Right ventricle myocardium superior (tissue), 1 donor: ENCODE results near the gene GID8. TPM values are rescaled to one million over a fixed set of nuclear protein-coding genes. Genes with fewer than 3 reads are reported as not detected.

Experiments used
- ATAC-seq: fragments of 200-7000 bp; cut with Tn5 transposase; one replicate; pipeline ENCODE4 v1.9.1; 2020; ENCODE audit warnings: mild to moderate bottlenecking; ENCODE audit not compliant: poor library complexity
- DNase-seq: peaks from one replicate; pipeline ENCODE4 v3.0.0-alpha.2; 2020
- intact Hi-C: fragments of 100-400 bp; cut with DNase I; formaldehyde crosslinking; loops from one replicate; pipeline ENCODE4 v1.11.2; 2022
- total RNA-seq: library from RNA; stranded (reverse); fragmentation: NEBNext Ultra II Directional; extraction: Animal tissue kit (Norgen Biotek cat#: 25700); gene quantifications from one replicate; pipeline ENCODE4 v1.2.1, GENCODE V29; 2021
- donor health status: DM: no; HTN: yes; CAD: no; lungs with severe emphysema.

The GID8 gene
- total RNA-seq, 1 donor from 2014 or later: 15.5 TPM

- DNase-seq: no peak
- peak; percentile 9 for ATAC-seq
- intact Hi-C loops: no loop called here
These were observed 35.1 kb downstream of the GID8 start for GRCh38 chr20:62972845-62973745.

DNA sequence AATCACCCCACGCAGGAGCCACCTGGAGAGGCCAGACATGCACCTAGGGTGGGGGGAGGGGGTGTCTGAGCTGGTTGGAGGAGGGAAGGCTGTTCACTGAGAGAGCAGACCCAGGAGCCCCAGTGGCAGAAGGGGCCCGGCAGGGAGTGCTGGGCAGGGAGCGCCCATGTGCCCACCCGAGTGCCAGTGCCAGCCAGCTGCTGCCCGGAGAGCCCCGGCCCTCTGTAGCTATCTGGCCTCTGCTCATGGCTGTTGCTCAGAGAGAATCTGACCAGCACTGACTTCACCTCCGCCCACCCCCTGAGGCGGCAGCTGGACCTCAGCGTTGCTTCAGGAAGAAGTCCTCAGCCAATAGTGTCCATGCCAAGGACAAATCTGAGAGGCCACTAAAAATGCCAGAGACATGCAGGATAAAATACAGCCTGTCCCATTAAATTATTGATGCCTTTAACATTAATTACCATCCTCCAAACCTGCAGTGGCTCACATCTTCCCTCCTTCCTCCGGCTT, 37.4 kb downstream of the GID8 start:
- no peak for DNase-seq
- intact Hi-C loops: no loop called here
- ATAC-seq: no peak

DNA sequence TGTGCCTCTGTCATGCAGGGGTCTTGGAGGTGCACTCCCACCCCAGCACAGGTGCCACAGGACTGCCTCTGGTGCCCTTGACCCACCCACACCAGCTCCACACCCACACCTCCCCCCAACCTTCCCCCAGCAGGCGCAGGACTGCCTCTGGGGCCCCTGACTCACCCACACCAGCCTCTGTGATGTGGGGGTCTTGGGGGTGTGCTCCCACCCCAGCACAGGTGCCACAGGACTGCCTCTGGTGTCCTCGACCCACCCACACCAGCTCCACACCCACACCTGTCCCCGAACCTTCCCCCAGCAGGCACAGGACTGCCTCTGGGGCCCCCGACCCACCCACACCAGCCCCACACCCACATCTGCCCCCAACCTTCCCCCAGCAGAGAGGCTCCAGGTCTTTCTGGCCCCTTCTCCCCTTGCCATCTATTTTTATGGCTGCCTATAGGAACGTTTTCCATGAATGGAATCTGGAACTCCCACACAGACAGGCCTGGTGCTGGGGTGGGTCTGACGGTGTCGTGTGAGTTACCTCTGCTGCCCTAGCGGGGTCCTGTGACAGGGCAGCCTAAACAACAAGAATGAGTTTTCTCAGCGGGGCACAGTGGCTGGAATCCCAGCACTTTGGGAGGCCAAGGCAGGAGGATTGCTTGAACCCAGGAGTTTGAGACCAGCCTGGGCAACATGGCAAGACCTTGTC, 38.0 kb downstream of the GID8 start:
- intact Hi-C loops: no loop called here
- ATAC-seq: no peak

GRCh38 chr20:62976886-62977285, 38.9 kb downstream of the GID8 start:
- ATAC-seq (no peak), DNase-seq (no peak)
- intact Hi-C loops: no loop called here

More for the DNA sequence above, 38.0 kb downstream of the GID8 start:
- DNase-seq: no peak

DNA sequence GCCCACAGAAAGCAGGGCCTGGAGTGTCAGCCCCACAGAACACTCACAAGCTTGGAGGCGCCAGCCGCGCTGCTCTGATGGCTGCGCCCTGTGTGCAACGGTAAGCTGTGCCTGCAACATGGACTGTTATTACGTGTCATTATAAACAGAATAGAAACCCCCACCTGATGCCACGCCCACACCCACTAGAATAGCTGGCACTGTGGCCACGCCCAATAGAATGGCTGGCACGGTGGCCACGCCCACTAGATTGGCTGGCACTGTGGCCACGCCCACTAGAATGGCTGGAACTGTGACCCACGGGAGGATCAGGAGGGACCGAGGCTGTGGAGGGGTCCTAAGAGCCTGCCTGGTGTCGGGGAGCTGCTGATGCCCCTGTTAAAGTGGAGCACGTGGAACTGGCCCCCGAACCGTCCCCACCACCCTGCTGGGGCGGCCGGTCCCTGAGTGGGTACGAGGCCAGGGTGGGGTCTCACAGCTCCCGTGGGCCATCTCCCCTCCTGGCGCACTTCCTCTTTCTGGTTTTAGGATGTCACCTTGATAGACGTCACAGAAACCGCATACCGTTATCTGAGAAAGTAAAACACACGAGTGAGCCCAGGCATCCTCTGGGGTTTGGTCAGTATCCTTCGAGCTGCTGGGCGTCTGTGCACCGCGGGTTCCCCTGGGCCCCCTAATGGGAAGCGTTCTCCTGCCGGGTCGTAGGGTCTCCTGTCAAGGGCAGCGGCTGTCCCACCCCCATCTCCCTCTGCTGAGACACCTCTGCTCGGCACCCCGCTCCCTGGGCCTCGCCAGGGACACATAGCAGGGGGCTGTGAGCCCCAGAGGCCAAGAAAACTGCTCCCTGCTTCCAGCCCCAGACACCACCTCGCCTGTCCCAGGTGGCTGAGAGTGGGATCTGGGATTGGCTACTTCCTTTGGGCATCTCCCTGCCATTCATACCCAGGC, 39.9 kb downstream of the GID8 start:
- DNase-seq: no peak
- intact Hi-C loops: no loop called here
- no peak for ATAC-seq

- intact Hi-C loops: no loop called here
- ATAC-seq (peak; percentile 15), DNase-seq (no peak)
These were observed 40.6 kb downstream of the GID8 start for GRCh38 chr20:62978561-62978943.

GRCh38 chr20:62979310-62979709, 41.4 kb downstream of the GID8 start:
- ATAC-seq (no peak), DNase-seq (no peak)
- intact Hi-C loops: no loop called here

GRCh38 chr20:62979876-62980373, 42.0 kb downstream of the GID8 start:
- DNase-seq (no peak), ATAC-seq (no peak)
- intact Hi-C loops: no loop called here

DNA sequence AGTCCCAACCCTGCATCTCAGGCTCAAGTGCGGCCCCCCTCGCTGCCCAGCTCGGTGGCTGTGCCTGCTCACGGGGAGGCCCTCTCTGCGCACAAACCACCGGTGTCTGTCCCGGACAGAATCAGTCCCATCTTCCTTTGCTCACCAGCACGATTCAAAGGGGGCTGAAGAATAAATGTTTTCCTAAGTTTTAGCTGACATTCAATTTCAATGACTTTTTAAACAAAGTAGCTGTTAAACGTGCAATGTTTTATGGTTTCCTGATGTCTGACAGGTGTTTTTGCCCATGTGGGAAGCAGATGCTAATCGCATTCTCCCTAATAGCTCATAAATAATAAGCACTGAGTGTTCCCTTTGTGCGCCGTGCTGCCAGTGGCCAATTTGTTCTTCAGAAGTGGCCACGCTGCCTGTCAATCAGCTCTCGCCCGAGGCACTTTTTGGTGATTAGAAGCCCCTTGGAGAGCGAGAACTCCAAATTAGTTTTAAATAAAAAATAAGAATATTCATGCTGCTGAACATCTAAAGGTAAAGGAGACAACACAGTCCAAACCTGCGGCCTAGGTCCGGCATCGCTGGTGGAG, 42.5 kb downstream of the GID8 start:
- DNase-seq: no peak
- no peak for ATAC-seq
- intact Hi-C loops: no loop called here

DNA sequence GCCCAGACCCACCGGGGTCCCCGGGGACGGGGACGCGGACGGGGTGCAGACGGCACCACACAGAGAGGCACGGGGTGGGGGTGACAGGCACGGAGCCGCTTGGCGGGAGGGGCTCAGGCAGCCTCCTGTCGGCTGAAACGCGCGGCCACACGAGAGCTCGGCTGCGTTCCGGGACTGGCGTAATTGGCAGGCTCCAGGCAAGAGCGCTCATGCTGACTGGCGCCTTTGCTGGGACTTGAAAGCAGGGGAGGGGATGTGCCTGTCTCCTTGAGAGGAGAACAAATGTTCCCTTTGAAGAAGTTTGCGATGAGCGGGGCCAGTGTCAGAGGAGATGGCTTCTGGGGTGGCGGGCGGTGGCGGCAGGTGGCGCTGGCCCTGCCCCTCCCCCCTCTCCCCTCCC, 43.0 kb downstream of the GID8 start:
- ATAC-seq: no peak
- intact Hi-C loops: no loop called here
- no peak for DNase-seq

- DNase-seq (no peak), ATAC-seq (peak; percentile 35)
- intact Hi-C loops: no loop called here
These were observed 44.5 kb downstream of the GID8 start for GRCh38 chr20:62982124-62983075.

GRCh38 chr20:62983210-62983609, 45.3 kb downstream of the GID8 start:
- DNase-seq (no peak), ATAC-seq (no peak)
- intact Hi-C loops: no loop called here

DNA sequence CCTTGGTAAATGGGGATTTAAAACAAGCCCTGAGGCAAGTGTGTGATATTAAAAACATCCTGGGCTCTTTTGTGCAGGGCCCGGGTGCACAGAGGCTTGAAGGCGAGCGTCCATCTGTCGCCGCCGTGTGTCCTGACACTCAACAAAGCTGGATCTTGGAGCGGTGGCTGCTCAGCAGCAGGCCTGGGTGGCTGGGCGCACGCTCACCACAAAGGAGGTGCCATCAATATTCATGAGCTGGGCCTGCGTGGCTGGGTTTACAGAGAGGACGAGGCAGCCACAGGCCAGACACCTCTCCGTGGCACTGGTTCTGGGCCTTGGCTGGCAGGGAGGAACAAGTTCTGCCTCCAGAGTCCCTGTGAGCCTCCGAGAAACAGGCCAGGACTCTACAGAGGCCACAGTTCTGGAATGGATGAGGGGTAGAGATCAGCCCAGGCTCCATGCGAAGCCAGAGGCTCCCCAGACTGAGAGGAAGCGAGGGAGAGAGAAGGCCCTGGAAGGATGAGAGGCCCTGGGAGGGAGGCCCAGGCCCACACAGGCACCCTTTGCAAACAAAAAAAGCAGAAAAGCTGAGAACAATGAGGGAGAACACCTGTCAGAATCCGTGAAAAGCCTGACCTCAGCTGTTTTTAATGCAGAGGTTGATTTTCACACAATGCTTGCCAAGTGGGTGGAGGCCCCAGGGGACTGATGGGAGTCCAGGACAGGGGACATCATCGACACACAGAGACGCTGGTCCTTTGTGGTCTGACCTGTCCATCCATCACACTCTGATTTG, 46.9 kb downstream of the GID8 start:
- DNase-seq (no peak), ATAC-seq (peak; percentile 11)
- intact Hi-C loops: no loop called here

DNA sequence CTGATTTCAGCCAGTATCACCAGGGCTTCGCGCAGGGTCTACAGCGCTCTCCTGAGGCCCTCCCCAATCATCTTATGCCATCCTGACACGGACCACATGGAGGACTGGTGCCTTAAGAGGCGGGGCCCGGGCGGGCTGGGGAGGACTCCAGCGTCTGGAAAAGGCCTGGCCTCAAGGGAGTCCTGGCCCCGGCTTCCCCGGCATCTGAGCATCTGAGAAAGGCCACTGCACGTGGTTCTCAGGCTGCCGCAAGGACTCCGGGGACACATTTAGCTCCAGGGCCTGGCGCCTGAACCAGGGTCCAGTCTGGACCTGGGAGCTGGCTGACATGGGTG, 47.5 kb downstream of the GID8 start:
- DNase-seq (no peak), ATAC-seq (peak; percentile 37)
- intact Hi-C loops: no loop called here

DNA sequence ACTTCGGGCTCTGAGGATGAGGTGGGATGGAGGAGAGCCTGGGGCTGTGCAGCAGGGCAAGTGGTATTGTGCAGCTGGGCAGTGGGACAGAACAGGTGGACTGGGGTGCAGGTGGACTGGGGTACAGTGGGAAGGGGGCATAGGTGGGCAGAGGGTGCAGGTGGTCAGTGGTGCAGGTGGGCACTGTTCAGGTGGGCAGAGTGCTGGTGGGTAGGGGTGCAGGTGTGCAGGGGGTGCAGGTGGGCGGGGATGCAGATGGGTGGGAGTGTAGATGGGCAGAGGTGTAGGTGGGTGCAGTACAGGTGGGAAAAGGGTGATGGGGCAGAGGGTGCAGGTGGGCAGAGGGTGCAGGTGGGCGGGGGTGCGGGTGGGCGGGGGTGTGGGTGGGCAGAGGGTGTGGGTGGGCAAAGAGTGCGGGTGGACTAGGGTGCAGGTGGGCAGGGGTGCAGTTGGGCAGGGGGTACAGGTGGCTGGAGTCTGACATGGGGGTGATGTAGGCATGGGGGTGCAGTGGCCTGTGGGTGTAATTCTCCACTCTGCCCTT, 48.4 kb downstream of the GID8 start:
- no peak for ATAC-seq
- no peak for DNase-seq
- intact Hi-C loops: no loop called here

DNA sequence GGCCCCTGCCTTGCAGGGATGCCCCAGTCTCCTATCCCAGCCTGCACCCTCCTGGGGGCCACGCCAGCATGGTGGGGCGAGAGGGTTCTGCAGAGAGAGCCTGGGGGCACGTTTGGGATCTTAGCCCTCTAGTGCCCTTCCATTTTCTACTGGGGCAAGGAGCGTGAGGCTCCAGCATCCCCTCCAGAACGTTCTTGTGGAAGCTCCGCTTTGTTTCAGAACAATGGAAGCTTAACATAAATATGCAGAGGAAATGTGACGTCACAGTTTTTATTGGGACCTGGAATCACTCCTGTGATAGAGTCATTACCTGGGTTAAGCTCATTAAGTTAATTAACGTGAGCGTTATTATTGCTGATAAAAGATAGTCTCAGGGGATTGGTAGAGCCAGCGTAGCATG, 49.2 kb downstream of the GID8 start:
- ATAC-seq: no peak
- no peak for DNase-seq
- intact Hi-C loops: no loop called here
